ENCODE results near the gene GPR137B. TPM values are rescaled to one million over a fixed set of nuclear protein-coding genes. Genes with fewer than 3 reads are reported as not detected.

The GPR137B gene
- total and polyA plus RNA-seq, 8 donors: 9.3 to 37.4 (median 12.7) TPM

GRCh38 chr1:236228411-236228810, 86.1 kb downstream of the GPR137B start:
- ATAC-seq: no peak

GRCh38 chr1:236235116-236235515, 92.8 kb downstream of the GPR137B start:
- DNase-seq (no peak), ATAC-seq (no peak)
- H3K27ac ChIP-seq: no peak overlapping the region
- H3K27me3 ChIP-seq: no peaks in the 10 kb centered on the region
- no peak for TF ChIP-seq CTCF (IDR thresholded peaks at IDR 0.05)
- intact Hi-C loops (cut with DNase I): no loop called here
- no peaks in the 10 kb centered on the region for H3K9me3 ChIP-seq
- no peak overlapping the region for H3K4me3 ChIP-seq
- no peaks in the 10 kb centered on the region for H3K4me1 ChIP-seq
- no peaks in the 10 kb centered on the region for H3K36me3 ChIP-seq

More at GRCh38 chr1:236228411-236228810, 86.1 kb downstream of the GPR137B start:
- no peak for DNase-seq
- H3K9me3 ChIP-seq: no peaks in the 10 kb centered on the region
- no peak overlapping the region for H3K27ac ChIP-seq
- no peaks in the 10 kb centered on the region for H3K27me3 ChIP-seq
- intact Hi-C loops (cut with DNase I): no loop called here
- TF ChIP-seq CTCF (IDR thresholded peaks at IDR 0.05): no peak
- peaks cover 0 to 3% of the 10 kb centered on the region in 2 donors for H3K4me1 ChIP-seq
- peaks cover 0 to 9% of the 10 kb centered on the region in 2 donors for H3K36me3 ChIP-seq
- H3K4me3 ChIP-seq: no peak overlapping the region

GRCh38 chr1:236239092-236239585, 96.8 kb downstream of the GPR137B start:
- intact Hi-C loops (cut with DNase I): no loop called here
- Histone ChIP-seq H3K36me3 (peaks cover 0 to 20% of the 10 kb centered on the region in 2 donors), H3K27ac (no peak overlapping the region), H3K4me3 (no peak overlapping the region), H3K27me3 (no peaks in the 10 kb centered on the region), H3K4me1 (no peaks in the 10 kb centered on the region), H3K9me3 (no peaks in the 10 kb centered on the region)
- DNase-seq: no peak
- no peak for TF ChIP-seq CTCF (IDR thresholded peaks at IDR 0.05)
- no peak for ATAC-seq

GRCh38 chr1:236240675-236241074, 98.3 kb downstream of the GPR137B start:
- intact Hi-C loops (cut with DNase I): no loop called here
- no peaks in the 10 kb centered on the region for H3K27me3 ChIP-seq
- no peaks in the 10 kb centered on the region for H3K4me1 ChIP-seq
- ATAC-seq (no peak), DNase-seq (no peak)
- no peak overlapping the region for H3K27ac ChIP-seq
- TF ChIP-seq CTCF (IDR thresholded peaks at IDR 0.05): no peak
- H3K4me3 ChIP-seq: no peak overlapping the region
- H3K9me3 ChIP-seq: no peaks in the 10 kb centered on the region
- H3K36me3 ChIP-seq: peaks cover 0 to 20% of the 10 kb centered on the region in 2 donors

GRCh38 chr1:236242568-236242967, 100.2 kb downstream of the GPR137B start:
- Histone ChIP-seq H3K27ac (no peak overlapping the region), H3K4me1 (no peaks in the 10 kb centered on the region), H3K27me3 (no peaks in the 10 kb centered on the region), H3K9me3 (no peaks in the 10 kb centered on the region), H3K36me3 (peaks cover 0 to 20% of the 10 kb centered on the region in 2 donors), H3K4me3 (no peak overlapping the region)
- DNase-seq (no peak), ATAC-seq (no peak)
- intact Hi-C loops (cut with DNase I): no loop called here
- no peak for TF ChIP-seq CTCF (IDR thresholded peaks at IDR 0.05)

Measured in left lung (tissue), 10 donors.